Measurements from ENCODE around the gene SLC25A33.

Gene SLC25A33

DNA sequence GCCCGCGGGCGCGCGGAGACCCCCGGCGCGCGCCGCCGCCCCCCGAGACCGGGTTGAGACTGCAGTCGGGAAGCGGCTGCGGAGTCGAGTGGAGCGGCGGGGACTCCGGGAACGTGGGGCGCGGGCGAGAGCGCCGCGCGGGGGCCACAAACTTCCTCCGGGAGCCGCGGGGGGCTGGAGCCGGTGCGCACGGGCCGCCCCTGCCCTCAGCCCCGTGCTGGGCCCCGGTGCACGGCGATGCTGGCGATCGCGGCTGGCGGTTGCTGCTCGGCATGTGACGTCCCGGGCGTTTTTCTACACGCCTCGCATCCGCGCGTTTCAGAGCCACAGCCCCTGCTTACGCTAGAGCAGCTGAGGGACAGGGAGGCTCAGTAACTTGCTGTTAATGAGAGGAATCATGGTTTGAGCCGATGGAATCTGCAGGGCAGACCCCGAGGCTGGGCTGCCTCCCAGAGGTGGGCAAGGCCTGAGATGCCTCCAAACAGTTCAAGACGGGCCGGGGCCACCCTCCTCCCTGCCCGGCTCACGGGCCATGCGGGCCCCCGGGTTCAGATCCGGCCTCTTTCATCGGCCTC is 50.0 kb downstream of the SLC25A33 start:
- peak; percentile 33 to 46 for DNase-seq

DNA sequence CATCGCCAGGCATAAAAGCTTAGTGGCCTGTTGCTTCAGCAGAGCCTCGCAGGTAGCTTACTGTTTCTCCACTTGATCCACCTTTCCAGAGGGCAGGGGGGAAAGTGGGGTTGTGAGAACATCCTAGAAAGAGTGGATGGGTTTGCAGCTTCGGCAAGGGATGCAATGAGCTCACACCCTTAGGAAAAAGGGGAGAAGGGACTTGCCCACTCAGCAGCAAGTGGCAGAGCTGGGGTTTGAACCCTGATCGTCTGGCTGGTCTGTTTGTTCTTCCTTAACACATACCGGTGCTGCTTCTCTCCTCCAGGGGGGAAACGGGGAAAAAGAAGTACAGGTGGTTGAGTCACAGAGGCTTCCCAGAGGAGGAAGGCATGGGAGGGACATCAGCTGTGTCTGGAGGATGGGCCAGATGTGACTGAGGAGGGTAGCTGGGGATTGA is 50.5 kb downstream of the SLC25A33 start:
- no peak for DNase-seq

DNA sequence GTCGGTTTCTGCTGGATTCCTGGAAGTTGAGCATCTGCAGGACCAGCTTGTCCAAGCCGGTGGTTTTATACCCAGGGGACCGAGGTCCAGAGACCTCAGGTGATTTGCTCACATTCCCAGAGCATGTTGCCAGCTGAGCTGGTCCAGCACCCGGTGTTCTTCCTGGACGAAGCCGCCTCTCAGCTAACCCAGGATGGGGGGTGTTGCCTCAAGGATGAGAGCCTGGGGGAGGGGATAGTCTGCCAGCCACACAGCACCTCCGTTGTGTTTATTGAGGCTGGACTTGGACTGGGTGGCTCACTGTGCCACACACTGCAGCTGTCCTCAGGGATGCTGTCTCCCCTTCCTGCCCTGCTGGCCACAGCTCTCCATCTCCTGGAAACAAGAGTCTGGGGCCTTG is 50.9 kb downstream of the SLC25A33 start:
- DNase-seq, result no peak

DNA sequence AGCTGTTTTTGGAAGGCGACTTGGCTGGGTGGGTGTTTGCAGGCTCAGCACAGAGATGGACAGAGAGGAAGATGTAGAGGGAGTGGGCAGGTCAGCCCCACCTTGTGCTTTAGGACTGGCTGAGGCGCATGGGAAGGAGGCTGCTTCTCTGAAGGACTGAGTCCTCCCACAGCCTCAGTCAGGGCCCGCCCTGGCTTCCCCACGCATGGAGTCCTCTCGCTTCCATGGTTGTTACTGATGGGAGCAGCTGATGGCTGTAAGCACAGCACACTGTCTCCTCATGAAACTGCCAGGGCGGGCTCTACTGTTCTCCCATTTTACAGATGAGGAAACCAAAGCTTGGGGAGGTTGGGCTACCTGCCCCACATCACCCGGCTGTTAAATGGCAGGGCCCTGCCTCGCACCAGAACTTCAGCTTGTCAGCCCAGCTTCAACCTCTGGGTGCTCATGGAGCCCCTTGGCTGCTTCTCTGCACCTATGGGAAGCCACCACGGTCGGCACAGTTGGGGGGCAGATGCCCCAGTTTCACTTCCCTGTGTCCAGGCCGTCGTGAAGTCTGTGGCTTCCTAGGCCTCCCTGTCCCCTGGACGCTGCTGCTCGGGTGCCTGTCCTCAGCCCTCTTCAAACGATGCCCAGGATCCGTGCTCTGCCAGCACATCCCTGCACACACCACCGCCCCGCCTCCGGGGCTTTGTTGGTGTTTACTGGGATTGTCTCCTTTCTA is 51.8 kb downstream of the SLC25A33 start:
- DNase-seq, result peak in 1 of 2 donors; percentile 8

DNA sequence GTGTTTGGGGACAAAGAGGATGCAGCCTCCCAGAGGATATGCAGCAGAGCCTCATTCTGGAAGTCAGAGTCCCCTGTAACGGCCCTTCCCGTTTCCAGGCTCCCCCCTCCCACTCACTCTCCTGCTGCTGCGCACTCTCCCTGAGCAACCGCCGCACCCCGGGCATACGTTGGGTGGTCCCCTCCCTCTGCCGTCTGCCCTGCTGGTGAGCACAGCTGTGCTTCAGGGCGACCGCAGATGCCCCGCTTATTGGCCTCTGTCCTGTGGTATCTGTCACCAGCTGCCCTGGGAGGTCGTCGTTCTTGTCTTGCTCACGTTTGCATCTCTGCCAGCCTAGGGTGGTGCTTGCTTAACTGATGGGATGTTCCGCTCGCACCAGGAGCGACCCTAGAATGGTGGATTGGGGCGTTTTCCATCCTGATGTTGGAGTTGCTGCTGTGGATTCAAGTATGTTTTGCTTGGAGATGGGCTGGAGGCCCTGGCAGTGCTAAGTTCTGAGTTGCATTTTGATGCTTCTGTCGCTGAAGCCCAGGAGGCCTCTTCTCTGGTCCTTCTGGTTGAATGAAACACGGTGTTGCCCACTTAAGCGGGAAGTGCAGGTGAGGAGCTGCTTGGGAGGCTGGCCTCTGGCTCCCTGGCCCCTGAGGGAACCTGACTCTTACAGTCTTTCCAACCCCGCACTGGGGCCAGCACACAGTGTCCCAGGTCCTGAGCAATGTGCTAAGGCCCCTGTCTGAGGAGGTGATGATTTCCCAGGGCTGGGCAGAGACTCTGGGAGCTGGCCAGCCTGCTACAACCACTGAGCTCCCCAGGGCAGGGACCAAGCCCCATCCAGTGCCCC is 52.6 kb downstream of the SLC25A33 start:
- no peak for DNase-seq

DNA sequence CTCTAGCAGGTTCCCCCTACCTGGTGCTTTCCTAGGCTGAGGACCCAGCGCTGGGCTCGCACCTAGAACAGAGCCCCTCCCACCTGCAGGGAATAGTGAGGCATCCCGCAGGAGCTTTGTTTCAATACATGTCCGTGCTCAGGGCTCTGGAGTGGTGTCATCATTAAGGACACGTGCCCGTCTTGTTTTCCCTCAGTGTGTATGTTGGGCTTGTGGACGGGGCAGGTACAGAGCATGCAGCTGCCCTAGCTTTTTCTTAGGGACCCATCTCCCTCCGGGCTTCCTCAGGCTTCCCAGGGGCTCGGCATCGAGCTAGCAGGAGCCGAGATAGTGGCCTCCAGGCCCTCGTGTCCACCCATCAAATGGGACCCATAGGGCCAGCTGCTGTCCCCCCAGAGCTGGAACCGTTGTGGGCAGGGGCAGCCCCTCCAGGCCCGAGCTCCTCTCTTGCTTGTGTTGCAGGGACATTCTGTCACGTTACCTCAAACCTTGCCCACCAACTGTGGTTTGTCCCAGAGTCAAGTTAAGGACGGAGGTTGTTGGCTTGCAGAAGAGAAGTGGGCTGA is 53.3 kb downstream of the SLC25A33 start:
- no peak for DNase-seq

DNA sequence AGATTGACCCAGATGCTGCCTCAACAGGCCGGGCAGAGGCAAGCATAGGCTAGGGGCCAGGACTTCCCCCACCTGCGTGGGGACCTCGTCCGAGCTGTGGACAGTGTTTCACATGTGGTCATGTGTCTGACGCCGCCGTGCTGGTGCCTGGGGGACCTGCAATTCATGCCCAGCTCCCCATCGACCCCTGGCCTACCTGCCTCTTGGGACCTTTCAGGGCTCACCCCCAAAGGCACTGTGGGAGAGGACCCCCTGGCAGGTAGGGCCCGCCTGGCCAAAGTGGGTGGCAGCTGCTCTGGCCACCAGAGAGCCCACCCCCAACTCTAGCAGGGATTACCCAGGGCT is 53.9 kb downstream of the SLC25A33 start:
- DNase-seq, result no peak

DNA sequence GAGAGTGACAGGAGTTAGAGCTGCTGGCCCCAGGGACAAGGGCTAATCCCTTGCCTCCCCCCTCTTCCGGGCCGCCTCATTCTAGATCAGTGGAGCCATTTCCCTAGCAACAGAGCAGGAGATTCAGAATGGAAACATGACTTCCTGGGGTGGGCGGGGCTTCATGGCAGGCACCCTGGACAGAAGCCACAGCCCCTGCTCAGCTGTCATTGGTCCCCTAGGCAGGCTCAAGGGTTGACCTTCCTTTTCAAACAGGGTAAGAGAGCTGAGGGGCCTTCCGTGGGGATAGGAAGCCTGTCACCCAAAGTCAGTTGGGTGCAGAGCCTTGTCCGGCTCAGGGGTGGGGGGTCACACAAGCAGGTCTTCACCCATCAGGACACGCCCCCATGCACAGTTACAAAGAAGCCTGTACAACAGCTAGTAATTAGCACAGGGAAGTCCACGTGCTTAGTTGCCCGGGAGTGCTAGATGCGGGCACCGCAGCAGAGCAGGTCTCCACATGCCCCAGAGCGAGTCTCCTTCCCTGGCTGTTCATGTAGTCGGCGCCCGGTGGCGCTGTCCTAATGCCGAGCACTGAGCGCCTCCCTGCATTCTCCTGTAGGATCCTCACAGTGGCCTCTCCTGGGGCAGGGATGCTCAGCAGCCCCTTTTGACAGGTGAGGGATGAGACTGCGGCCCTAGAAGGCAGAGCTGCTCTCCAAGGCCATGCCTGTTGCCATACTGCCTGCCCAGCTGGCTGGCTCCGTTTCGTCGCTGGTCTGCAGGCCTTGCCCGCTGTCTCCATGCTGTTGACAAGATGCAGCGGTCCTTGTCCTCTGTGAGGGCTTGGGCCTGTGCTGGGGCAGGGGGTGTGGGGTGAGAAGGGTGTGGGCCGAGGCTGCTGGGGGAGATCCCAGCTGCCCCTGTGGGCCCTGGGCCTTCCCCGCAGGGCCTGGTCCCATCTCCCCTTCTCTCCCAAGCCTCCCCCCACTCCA is 54.5 kb downstream of the SLC25A33 start:
- DNase-seq, result peak; percentile 42 to 67

DNA sequence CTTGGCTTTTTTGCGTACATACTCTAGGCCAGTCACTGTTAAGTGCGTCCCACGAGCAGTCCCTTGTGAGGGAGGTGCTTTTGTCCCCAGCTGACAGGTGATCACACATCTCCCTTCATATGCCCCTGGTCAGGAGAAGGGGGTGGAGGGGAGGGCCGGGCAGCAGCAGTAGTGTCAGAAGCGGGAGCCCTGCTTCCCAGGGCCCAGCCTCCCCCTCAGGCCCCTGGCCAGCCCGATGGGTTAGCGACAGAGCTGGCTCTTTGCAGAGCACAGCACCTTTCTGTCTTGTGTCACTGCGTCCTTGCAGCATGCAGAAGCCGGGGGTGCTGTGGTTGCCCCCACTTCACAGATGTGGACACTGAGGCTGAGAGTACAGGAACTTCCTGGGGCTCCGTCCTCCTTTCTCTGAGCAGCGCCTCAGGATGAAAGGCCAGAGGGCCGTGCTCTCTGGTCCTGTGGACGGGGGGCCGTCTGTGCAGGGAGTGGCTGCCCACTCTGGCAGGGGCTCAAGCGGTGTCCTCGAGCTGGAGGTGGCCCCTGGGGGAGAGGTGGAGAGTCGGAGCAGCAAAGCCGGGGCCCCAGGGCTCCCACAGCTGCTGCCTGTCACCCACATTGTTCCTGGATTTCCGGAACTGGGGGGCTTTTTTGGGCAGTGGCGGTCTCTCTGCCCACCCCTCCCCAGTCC is 55.3 kb downstream of the SLC25A33 start:
- no peak for DNase-seq

DNA sequence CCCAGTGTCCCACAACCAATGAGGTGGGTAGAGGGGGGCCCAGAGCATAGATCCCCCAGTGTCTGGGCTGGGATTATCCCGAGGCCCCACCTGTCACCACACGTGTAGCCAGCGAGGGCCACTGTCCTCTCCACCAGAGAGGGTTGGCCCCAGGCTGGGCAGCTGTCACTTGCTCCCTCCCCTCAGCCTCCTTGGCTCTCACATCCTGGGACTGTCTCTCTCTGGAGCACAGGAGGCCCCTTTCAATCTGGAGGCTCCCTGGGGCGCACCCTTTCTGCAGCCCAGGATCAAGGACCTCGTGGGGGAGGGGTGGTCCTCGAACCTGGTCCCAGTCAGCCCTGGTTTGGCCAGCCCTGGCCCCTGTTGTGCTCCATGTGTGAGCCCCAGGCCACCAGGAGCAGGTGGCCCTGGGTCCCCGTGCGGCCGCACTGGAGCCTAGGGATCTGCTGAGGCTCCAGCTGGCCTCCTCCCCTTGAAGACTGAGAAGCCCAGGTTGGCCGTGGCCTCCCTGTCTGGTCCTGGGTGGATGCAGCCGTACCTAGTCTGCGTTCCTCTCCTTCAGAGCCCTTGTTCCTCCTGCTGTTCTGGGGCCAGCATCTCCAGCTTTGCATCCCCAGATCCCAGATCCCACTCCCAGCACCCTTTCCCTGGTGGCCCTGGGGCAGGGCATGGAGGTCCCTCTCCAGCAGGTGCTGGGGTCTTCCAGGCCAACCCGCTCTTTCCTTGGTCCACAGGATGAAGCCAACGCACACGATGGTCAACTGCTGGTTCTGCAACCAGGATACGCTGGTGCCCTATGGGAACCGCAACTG is 56.1 kb downstream of the SLC25A33 start:
- DNase-seq, result no peak

DNA sequence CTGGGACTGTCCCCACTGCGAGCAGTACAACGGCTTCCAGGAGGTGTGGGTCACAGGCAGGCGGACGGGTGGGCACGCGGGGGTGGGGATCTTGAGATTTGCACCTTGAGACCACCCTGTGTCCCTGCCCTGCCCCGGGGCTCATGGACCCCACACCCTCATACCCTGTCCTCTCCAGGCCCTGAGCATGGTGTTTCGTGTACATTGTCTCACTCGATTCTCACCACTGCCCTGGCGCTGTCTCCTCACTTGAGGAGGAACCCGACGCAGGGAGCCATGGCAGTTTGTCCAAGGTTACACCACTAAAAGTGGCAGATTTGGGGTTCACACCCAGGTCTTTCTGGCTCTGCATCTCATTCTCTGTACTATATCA is 56.7 kb downstream of the SLC25A33 start:
- DNase-seq, result no peak

DNA sequence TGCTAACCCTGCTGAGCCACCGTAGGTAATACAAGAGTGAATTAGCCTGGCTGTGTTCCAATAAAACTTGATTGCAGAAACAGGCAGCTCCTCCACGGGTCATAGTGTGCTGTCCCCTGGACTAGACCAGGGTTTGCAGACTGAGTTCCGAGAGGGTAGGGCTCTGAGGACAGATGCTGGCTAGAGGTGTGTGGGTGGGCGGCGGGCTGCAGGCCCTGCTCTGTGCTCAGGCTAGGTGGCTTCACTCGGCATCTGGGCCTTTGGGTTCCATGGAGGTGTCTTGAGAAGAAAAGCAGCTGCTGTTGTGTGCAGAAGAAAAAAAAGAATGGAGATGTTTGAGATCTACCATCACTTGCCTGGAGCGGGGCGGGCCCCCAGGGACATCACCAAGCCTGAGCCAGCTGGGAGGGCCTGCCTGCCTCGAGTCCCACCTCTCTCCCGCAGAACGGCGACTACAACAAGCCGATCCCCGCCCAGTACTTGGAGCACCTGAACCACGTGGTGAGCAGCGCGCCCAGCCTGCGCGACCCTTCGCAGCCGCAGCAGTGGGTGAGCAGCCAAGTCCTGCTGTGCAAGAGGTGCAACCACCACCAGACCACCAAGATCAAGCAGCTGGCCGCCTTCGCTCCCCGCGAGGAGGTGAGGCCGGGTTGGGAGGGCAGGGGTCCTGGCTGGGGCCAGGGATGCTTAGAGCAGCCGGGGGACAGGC is 57.3 kb downstream of the SLC25A33 start:
- DNase-seq, result no peak

DNA sequence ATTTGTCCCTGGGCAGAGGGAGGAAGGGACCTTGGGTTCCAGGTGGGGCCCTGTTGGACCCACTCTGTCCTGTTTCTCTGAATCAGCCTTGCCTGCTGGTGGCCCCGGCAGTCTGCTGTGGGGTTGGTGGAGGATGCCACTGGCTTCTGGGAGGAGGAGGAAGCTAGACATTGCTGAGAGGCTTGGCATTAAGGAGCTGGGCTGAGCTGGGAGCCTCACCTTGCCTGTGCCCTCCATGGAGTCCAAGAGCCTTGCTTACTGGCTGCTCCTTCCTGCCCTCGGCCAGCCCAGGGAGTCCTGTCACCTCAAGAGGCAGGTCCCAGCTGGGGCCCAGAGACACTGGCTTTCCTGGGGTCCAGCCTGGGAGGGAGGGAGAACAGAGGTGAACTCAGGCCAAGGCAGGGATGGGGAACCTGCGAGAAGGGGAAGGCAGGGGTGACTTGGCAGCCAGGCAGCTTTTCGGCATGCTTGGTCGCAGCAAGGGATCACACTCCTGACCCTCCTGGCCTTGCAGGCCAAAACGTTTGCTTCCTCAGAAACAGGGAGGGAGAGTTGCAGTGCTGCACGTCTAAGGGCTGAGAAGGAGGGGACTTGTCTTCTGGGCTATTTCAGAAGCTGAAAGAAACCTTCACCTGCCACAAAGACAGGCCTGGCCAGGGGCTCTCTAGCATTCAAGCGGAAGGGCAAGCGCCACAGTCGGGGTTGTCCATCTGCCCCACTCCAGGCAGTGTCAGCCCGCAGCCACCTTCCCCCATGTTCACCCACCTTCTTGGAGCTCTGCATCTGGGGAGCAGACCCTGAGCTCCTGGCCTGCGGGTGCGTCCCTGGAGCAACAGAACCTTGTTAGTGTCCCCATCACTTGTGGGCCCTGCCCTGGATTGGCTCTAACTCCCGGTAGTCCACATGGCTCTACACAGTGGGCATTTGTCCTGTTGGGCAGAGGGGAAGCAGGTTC is 58.4 kb downstream of the SLC25A33 start:
- no peak for DNase-seq

DNA sequence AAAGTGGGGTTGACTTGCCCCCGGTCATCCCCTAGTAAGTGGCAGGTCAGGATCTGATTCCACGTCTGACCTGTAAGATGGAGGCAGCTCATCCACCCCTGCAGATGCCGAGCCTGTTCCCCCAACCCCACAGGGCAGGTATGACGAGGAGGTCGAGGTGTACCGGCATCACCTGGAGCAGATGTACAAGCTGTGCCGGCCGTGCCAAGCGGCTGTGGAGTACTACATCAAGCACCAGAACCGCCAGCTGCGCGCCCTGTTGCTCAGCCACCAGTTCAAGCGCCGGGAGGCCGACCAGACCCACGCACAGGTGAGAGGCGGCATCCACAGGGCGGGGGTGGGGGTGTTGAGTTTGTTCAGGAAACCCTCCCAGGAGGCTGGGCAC is 59.0 kb downstream of the SLC25A33 start:
- no peak for DNase-seq

DNA sequence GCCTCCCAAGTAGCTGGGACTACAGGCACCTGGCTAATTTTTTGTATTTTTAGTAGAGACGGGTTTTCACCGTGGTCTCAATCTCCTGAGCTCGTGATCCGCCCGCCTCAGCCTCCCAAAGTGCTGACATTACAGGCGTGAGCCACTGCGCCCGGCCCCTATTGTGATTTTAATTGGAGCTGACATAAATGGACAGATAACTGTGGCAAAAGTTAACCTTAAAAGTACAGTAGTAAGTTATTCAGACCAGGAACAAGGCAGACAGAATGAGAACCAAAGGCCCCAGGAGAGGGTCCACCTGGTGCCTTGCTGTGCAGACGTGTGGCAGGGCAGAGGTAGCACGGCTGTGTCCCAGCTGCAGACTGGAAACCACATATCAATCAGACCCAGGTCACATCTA is 60.5 kb downstream of the SLC25A33 start:
- DNase-seq, result no peak

DNA sequence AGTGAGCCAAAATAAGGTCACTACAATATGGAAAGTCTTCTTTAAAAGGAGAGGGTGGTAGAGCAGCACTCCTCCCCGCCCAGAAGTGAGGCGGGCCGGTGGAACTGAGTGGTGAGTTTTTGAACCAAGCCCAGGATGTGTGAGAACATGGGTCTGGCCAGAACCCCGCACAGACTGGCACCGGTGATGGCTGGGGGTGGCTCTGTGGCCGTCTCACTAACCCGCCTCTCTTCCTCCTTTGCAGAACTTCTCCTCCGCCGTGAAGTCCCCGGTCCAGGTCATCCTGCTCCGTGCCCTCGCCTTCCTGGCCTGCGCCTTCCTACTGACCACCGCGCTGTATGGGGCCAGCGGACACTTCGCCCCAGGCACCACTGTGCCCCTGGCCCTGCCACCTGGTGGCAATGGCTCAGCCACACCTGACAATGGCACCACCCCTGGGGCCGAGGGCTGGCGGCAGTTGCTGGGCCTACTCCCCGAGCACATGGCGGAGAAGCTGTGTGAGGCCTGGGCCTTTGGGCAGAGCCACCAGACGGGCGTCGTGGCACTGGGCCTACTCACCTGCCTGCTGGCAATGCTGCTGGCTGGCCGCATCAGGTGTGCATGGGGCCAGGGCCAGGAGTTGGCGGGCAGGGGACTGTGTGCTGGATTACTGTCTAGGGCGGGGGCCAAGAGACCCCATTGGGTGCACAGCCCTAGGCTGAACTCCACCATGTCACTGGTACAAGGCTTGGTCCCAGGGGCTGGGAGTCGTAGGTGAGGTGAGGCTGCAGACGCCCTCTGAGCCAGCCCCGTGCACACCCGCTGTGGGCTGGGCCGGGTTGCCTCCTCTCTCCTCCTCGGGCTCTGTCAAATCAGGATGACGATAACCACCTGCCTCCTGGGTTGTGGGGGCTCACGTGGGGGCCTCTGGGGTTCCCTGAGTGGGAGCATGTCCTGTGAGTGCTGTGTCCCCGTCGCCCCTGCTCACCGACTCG is 61.9 kb downstream of the SLC25A33 start:
- no peak for DNase-seq

DNA sequence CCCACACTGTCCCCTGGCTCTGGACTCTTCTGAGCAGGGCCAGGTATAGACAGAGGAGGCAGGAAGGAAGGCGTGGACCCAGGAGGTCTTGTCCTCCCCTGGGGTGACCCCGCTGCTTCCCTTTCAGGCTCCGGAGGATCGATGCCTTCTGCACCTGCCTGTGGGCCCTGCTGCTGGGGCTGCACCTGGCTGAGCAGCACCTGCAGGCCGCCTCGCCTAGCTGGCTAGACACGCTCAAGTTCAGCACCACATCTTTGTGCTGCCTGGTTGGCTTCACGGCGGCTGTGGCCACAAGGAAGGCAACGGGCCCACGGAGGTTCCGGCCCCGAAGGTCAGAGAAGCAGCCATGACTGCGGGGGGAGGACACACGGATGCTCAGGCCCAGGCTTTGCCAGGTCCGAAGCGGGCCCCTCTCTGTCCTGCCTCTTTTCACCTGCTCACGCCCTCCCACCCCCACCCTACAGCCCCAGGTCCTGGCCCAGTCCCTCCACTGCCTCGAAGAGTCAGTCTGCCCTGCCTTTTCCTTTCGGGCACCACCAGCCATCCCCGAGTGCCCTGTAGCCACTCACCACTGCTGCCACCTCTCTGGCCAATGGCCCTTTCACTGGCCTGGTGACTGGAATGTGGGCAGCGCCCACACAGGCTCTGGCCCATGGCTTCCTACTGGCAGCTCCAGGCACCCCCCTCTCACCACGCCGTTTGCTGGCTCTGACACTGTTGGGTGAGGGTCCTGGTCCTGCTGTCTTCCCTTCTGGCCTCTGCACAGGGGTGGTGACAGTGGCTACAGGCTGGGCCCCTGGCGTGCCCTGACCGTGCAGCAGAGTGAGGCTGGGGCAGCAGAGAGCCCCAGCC is 62.9 kb downstream of the SLC25A33 start:
- no peak for DNase-seq
